Measurements from ENCODE around the gene CRYZL1. TPM values are rescaled to one million over a fixed set of nuclear protein-coding genes. Genes with fewer than 3 reads are reported as not detected.
A peak's percentile ranks its signal among the peaks of the same experiment; 100 is the strongest.

The CRYZL1 gene
- total and polyA plus RNA-seq, 2 of the 8 experiments (the other 6 are each of a cell fraction or from before 2014, with no cell fraction given), result 15.6 to 15.8 TPM

GRCh38 chr21:33644383-33645074 is 3.0 kb upstream of the CRYZL1 start:
- WGBS, 2 experiments (ENCODE audit: extremely low coverage in 1 of 2, insufficient coverage in 1 of 2, insufficient read length in 1 of 2, insufficient replicate concordance in 2 of 2, low coverage in 1 of 2, low lambda C conversion rate in 2 of 2, missing lambda C conversion rate in 1 of 2), result 75% methylated on average over 11 of the region's 11 CpGs; no CpG with 5 or more reads in 1 of the 2 experiments
- Histone ChIP-seq H4K5ac (ENCODE audit: insufficient read length, low read depth, low read length) (no peak overlapping the region), H2BK120ac (replicated peaks; ENCODE audit: low read depth, low read length) (no peak overlapping the region), H3K9ac (replicated peaks in 1 of 4; ENCODE audit: extremely low read depth in 1 of 4, low read depth in 3 of 4, low read length in 3 of 4) (no peak overlapping the region), H3K27me3 (replicated peaks in 1 of 4; ENCODE audit: control insufficient read depth in 3 of 4, extremely low read depth in 1 of 4, insufficient read depth in 3 of 4, low read length in 3 of 4) (no peaks in the 10 kb centered on the region), H3K4me2 (ENCODE audit: insufficient read depth in 1 of 2, low read depth in 2 of 2, low read length in 2 of 2) (peak overlapping the region; percentile 73 to 75; a peak in 3 of 4 replicates), H3K23ac (ENCODE audit: insufficient read length) (no peak overlapping the region), H3K23me2 (ENCODE audit: low read depth, low read length) (peaks cover 9% of the 10 kb centered on the region), H3K79me1 (ENCODE audit: low read depth, low read length) (0 out of 2 replicates have a peak, but pooled peaks cover 3% of the 10 kb centered on the region), H2AFZ (ENCODE audit: low read length) (no peak overlapping the region), H3K36me3 (ENCODE audit: control insufficient read depth in 2 of 4, insufficient read depth in 4 of 4, low read length in 3 of 4) (no peaks in the 10 kb centered on the region), H4K20me1 (replicated peaks in 1 of 2; ENCODE audit: control insufficient read depth in 1 of 2, insufficient read depth in 2 of 2, low read length in 2 of 2) (peaks cover 2 to 21% of the 10 kb centered on the region in 2 experiments), H4K91ac (replicated peaks; ENCODE audit: insufficient read length, low read length) (no peak overlapping the region), H3K4ac (replicated peaks; ENCODE audit: insufficient read length, low read depth, low read length) (no peak overlapping the region), H2AK5ac (ENCODE audit: low read depth, low read length) (no peak overlapping the region), H3K4me3 (ENCODE audit: extremely low read depth in 1 of 4, insufficient read depth in 2 of 4, low read depth in 3 of 4, low read length in 4 of 4) (peak overlapping the region in 3 of 4 experiments; percentile 68 to 84 (median 77); a peak in 5 of 8 replicates), H3K4me1 (replicated peaks in 1 of 4; ENCODE audit: control insufficient read depth in 3 of 4, insufficient read depth in 4 of 4, low read length in 3 of 4) (peaks cover 0 to 4% (median under 1%) of the 10 kb centered on the region in 4 experiments; a peak in 3 of 7 replicates), H2BK20ac (ENCODE audit: low read length) (no peak overlapping the region), H3K14ac (ENCODE audit: insufficient read length) (no peak overlapping the region), H3K9me3 (ENCODE audit: insufficient read depth in 2 of 2, low read depth in 1 of 2, low read length in 1 of 2) (no peaks in the 10 kb centered on the region), H3K79me2 (ENCODE audit: control insufficient read depth in 1 of 2, insufficient read depth in 2 of 2, low read length in 2 of 2) (peaks cover 28 to 74% of the 10 kb centered on the region in 2 experiments), H2BK15ac (ENCODE audit: low read length) (no peak overlapping the region), H3K56ac (replicated peaks; ENCODE audit: insufficient read length, low read depth, low read length) (no peak overlapping the region), H3K27ac (ENCODE audit: low read depth, low read length) (no peak overlapping the region), H4K8ac (ENCODE audit: extremely low read depth, insufficient read depth, low read length) (no peak overlapping the region), H3K18ac (ENCODE audit: extremely low read depth, low read length) (no peak overlapping the region), H2BK5ac (ENCODE audit: low read depth, low read length) (no peak overlapping the region), H2BK12ac (ENCODE audit: low read depth, low read length) (no peak overlapping the region)
- TF ChIP-seq CEBPB (IDR thresholded peaks at IDR 0.05; ENCODE audit: low read depth, low read length) (peak; percentile 67), MAX (IDR thresholded peaks at IDR 0.05) (no peak), SP2 (IDR thresholded peaks at IDR 0.05; ENCODE audit: low read length) (no peak)
- POLR2A ChIA-PET (ENCODE audit: partially characterized antibody), result interaction anchor here (0.7 to 2.0 kb wide), 5 partner anchors 12 to 171 kb away, joined by 3 to 10 read pairs (median 3); no protein-coding TSS in a partner anchor
- DNase-seq (ENCODE audit: low read depth in 1 of 2, low spot score in 2 of 2) (no peak), FAIRE-seq (no peak)
- CTCF ChIA-PET (ENCODE audit: partially characterized antibody), result interaction anchor here (0.7 kb wide), 1 partner anchor 93 kb away, joined by 3 read pairs; no protein-coding TSS in a partner anchor

All from H1 (cell line).